Inferior parietal cortex (tissue), 1 donor: ENCODE results near the gene GNPTAB.

Experiments
- DNase-seq: peaks from one replicate; pipeline ENCODE4 v3.0.0-alpha.2; 2016; ENCODE audit errors: extremely low spot score

The GNPTAB gene

DNA sequence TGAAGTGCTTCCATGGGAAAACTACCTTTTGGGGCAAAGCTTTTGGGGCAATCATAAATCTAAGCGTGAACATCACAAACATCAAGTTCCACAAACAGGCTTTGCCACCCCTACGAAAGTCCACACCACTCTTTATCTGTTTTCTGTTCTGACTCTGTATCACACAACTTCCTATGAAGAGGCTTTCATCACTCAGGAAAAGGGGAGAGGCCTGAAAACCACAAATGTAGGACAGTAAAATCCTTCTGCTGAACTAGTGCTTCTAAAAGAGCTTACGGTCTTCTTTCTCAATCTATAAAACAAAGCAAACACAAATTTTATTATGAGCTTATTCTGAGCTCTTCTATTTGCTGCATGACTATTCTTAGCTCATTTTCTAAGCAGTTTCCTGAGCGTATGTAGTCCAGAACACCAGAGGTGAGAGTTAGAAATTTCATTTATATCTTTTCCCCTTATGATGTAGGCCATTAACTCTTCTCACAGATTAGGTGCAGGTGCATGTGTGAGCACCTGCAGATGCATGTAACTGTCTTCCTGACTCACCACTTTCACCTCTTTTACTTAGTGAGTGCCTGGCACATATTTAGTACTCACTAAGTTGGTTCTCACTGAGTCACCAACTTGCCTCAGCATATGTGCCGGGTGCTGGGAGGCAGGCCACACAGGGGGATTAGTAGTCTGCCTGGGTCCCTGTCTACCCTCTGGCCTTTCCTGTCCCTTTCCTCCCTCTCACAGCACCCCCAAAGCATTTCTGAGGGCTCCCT lies 58.6 kb downstream of the GNPTAB start:
- no peak for DNase-seq

DNA sequence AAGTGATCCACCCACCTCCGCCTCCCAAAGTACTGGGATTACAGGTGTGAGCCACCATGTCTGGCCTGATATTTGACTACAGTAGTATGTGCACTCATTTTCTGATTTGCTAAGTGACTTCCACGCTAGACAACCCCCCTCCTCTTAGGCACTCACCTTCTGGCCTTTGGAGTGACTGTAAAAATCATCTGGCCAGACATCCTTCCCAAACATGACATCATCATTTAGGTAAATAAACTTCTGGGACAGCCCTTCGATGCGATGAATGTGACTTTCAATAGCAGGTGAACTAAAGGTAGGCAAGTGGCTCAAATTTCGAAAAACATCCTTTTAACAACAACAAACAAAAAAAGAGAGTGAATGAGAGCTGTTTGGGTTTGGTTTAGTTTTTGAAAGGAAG lies 60.9 kb downstream of the GNPTAB start:
- no peak for DNase-seq

DNA sequence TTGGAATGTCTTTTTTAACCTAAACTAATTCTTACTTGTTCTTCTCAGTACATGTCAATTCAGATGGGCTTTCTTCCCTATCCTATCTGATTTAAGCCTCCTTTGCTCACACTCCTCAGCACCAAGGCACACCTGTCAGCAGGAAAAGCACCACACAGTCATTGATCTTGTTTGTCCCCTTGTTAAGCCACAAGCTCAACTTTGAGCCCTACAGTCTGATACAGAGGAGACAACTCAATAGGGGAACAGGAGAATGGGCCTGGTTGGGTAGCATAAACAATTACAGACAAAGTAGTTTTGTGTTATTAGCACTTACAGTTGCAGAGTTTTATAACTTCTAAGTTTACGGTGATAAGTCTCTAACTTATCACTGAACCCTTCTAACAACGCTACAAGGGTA lies 62.0 kb downstream of the GNPTAB start:
- DNase-seq, result no peak

DNA sequence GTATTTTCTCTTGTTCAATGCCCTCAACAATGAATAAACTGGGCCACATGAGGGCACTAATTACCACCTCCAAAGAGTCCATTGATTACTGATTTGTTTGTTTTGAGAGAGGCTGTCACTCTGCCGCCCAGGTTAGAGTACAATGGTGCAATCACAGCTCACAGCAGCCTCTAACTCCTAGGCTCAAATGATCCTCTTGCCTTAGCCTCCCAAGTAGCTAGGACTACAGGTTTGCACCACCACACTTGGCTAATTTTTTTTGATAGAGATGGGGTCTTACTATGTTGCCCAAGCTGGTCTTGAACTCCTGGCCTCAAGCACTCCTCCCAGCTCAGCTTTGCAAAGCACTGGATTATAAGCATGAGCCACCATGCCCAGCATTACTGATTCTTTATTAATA lies 63.2 kb downstream of the GNPTAB start:
- DNase-seq, result no peak

DNA sequence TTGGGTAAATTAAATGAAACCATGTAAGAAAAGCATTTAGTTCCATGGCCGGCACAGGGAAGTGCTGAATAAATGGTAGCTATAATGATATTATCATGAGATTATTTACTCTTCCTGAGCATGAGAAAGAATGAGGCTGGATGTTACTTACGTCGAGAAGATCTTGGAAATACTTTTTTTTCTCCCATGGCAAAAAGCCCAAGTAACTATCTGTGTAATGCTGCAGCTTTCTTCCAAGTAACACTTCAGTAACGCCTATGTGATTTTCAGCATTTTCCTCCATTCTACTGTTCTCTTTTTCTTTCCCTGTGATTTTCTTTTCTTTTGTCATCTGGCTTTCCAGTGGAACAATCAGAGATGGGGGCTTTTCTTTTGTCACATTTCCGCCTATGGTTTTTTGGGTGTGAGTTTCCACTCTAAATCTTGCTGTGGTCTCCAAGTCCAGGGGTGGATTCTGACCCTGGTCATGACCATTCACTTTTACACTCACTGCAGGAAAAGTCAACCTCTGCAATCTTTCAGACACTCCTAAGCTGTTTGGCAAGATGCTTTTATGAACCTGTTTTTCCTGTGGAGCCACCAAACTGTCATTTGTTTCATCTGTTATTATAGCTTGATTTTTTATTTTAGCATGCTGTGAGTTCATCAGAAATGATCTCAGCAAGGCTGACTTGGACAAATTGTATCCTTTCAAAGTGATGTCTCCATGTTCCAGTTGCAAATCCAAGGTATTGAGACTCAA lies 66.5 kb downstream of the GNPTAB start:
- no peak for DNase-seq

DNA sequence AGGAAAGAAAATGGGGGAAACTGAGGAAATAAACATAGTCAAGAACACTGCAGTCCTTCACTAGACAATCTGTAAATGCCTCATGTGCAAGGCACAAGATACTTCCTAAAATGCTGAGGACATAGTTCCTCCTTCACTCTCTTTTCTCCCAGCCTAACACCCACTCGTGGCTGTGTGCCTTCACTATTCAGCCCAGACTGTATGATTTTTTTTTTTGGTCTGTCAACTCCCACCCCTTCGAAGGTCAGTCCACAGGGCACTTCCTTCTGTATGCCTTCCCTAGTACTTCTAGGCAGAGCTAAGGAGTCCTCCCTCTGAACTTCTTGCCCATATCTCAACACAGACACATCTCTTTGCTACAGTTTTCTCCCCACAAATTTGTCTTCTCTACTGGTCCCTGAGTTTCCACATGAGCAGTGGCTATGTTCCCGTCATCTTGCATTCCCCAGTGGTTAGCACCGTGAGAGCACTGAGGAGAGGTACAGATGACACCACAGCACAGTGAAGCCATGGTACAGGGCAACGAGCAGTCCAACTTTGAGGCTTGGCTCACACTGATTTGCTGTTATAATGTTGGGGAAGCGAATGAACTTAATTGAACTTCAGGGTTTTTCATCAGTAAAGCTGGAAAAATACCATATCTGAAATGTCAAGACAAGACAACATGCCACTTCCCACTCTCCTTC lies 67.4 kb downstream of the GNPTAB start:
- DNase-seq, result no peak

DNA sequence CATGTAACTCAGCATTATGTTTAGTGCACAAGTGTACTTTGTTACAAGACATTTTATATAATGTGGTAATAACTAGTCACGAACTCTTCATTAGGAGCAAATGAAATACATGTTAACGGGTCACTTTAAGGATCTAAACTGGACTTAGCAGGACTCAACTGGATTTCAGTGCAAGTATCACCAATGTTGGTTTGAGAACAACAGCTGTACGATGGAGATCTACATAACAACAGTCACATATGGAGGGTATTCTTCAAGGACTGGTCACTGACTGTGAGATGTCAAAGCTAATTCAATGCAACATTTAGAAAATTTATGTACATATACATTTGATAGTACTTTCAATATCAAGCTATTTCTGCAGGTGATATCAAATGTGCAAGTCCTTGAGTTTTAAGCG lies 69.0 kb downstream of the GNPTAB start:
- no peak for DNase-seq

DNA sequence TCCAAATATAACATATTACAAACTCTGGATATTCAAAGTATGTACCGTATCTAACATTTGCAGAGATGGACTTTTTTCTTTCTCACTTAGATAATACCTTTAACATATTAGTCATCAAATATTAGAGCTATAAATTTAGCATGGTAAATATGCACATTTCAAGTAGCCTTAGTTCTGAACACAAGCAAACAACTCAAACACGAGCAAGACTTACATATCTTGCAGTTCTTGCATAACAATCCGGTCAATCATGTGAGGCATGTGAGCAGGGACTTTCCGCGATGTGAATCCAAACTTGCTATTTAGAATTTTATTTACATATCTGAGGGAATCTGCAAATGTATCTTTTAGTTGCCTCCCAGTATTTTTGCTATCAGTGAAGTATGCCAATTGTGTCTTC lies 69.4 kb downstream of the GNPTAB start:
- no peak for DNase-seq

DNA sequence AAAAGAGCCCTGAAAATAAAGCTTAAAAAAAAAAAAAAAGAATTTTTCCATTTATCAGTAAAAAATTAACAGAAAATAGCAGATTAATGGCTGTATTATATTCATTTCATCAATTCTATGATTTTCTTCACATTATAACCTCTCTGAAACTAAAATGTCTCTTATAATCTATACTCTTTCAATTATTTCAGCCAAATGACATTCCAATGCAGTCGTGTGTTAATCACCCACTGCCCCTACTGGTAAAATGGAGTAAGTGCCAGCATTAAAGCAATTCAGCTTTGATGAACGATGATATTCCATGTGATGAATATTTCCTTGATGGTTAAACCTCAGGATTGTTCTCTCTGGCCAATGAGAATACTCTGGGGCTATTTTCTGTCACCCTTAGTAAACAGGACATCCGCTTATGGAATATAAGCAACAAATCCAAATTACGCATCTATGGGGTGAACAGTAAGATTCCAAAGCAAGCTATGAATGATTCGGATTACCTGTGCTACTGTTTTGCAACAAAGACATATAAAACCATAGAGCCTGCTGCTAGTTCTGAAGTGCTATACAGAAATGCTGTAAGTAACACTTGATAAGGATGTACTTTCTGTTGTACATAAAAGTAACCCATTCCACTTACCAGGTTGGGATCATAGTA lies 71.2 kb downstream of the GNPTAB start:
- DNase-seq, result no peak

DNA sequence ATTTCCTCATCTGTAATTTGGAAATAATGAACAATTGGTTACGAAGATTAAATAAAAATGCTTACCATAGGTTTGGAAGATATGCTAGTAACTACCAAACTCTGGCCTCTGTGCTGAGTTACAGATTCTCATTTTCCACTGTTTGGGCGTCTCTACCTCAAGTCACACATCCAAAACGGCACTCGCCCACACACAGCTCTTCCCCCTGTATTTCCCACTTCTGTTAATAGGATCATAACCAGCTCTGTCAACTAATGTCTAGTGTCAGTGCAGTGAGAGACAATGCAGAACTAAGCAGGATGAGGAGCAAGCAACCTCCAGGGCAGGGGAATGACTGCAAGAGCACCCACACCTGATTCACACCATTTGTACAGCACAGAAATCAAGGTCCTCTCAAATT lies 80.6 kb downstream of the GNPTAB start:
- DNase-seq, result no peak

DNA sequence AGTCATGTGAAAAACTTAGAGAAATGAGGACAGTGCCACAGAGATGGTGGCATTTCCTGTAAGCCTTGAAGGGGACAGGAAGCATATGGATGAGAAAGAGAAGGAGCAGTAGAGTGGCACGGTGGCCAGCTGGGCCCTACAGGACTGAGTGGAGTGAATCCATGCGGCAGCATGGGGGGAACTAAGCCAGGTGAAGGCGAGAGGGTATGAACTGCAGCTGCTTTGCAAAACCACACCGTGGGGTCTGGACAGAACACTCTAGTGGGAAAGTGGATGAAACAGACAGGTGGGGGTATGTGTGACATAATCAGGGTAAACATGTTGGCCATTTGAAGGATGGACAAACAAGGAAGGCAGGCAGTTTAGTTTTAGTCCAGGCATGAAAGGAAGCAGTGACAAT lies 81.1 kb downstream of the GNPTAB start:
- DNase-seq, result no peak

DNA sequence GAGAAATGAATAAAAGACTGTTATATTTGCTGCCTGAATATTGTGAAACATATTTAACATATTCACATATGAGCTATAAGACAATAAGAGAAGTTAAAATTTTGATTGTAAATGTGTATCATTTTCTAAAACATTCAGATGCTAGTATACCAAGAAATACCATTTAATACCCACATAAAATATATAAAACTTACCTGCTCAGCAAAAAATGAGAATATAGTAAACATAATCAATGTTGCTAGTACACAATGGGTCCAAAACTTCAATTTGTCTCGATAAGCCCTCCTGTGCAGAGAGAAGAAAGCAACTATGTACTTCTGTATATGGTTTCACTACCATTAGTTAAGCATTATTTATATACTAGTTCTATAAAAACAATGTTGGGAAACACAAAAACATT lies 81.9 kb downstream of the GNPTAB start:
- DNase-seq, result no peak

DNA sequence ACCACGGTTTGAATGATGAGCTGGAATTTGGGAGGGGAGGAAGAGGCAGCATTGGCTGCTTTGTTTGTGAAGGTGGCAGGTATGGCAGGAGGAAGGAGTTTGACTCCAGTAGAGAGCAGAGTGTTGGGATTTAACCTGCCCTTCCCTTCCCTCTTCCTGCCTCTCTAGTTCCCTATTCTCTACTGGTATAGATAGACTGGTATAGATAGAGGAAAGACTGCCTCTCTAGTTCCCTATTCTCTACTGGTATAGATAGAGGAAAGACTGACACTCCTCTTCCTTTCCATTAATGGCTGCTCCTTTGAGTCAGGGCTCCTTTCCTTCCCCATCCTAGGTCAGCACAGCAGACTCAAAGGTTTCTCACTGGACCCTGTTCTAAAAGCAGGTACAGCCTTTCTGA lies 83.1 kb downstream of the GNPTAB start:
- no peak for DNase-seq

DNA sequence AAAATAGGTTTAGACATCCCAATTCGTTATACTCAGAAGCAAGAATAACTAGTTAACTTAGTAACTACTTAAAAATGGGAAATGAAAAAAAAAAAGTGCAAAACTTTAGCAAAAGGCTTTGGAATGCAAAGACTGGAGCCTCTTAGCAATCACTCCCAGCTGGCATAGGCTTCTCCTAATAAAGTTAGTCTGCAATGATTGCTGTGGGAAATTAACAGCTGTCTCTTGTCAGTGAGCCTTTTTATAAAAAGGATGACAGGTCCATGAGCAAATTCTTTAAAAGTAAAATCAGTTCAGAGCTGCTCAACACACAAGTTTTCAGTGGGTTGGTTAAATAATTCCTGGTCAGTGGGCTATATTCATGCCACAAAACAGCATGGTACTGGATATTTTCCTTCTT lies 84.1 kb downstream of the GNPTAB start:
- no peak for DNase-seq

DNA sequence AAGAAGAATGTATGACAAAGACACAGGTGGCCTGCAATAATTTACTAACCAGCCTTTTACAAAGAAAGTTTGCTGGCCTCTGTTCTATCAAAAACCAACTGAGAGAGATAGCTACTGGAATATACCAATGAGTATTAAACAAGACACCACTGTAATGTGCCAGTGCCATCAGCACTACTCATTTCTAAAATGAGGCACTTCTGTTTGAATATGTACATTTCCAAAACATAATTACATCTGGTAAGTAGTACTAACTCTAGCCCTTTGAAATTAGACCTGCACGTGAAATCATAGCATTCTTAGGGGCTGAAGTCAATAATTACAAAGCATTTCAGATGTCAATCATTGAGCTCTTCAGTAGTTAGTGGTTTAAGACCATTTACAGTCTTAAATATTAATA lies 84.6 kb downstream of the GNPTAB start:
- DNase-seq, result no peak

DNA sequence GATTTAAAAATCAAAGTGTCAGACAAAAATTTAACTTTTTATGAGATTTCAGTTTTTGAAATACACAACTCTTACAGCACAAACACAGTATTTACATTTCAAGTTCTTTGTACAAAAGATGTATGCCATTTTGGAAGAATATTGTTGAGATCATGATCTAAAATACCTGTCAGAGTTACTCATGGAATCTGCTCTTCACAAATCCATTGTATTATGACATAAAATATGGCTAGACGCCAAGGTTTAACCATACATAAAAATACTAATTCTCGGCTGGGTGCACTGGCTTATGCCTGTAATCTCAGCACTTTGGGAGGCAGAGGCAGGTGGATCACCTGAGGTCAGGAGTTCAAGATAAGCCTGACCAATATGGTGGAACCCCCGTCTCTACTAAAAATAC lies 85.3 kb downstream of the GNPTAB start:
- DNase-seq, result no peak

DNA sequence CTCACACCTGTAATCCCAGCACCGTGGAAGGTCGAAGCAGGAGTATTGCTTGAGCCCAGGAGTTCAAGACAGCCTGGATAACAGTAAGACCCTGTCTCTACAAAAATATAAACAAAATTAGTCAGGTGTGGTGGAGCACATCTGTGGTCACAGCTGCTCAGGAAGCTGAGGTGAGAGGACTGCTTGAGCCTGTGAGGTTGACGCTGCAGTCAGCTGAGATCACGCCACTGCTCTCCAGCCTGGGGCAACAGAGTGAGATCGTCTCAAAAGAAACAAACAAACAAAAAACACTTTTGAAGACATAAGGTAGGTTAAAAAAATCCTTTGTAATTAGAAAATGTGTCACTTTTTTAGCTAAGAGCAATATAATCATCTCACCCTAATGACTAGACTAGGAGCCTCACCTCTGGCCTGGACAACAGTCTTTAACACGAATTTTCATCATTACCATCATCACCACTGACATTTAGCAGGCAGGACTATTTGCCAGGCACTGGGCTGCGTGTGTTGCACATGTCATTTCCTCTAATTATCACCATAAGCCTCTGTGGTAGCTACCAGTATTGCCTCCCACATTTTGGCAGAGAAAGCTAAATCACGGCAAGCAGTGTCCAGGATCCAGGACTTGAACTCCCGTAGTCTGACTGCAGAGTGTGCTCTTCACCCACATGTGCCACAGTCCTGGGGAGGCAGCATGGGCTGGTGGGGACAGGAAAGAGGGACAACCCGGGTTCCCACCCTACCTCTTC lies 86.9 kb downstream of the GNPTAB start:
- DNase-seq, result no peak

DNA sequence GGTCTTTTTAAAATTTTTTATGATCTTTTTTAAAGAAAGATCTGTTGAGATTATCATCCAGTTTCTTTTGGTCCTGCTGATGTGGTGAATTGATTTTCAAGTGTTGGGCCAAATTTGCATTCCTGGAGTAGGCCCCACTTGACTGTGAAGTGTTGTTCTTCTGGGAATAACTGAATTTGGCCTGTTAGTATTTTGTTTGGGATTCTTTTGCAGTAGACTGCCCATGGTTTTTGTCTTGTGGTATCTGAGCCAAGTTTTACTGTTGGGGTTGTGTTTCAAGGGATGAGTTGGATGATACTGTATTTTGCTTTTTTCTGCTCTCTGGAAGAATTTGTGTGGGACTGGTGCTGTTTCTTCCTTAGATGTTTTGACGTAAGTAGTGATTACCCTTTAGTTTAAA lies 87.5 kb downstream of the GNPTAB start:
- no peak for DNase-seq

DNA sequence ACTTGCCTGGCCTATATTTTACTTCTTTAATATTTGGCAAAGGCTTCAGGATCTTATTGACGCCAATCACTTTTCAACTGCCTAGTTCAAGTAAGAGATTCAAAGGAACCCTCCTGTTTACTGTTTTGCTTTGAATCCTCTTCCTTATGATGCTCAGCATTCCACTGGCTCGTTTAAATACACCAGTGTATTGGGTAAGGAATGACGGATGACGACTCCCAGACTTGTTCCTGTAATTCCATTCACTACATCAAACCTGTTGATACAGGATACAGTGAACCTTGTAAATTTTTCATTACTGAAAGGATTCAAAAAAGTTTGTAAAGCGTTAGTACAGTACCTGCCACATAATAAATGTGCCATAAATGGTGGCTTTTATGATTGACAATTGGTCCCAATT lies 89.8 kb downstream of the GNPTAB start:
- DNase-seq, result no peak

DNA sequence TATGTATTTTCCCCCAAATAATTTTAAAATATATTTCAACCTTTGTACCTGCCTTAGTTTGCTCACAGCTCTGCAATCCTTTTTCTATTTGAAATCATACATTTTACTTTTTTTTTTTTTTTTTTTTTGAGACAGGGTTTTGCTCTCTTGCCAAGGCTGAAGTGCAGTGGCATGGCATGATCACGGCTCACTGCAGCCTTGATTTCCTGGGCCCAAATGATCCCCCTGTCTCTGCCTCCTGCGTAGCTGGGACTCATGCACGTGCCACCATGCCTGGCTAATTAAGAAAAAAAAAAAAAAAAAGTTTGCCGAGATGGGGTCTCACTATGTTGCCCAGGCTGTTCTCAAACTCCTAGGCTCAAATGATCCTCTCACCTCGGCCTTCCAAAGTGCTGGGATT lies 90.2 kb downstream of the GNPTAB start:
- DNase-seq, result no peak

DNA sequence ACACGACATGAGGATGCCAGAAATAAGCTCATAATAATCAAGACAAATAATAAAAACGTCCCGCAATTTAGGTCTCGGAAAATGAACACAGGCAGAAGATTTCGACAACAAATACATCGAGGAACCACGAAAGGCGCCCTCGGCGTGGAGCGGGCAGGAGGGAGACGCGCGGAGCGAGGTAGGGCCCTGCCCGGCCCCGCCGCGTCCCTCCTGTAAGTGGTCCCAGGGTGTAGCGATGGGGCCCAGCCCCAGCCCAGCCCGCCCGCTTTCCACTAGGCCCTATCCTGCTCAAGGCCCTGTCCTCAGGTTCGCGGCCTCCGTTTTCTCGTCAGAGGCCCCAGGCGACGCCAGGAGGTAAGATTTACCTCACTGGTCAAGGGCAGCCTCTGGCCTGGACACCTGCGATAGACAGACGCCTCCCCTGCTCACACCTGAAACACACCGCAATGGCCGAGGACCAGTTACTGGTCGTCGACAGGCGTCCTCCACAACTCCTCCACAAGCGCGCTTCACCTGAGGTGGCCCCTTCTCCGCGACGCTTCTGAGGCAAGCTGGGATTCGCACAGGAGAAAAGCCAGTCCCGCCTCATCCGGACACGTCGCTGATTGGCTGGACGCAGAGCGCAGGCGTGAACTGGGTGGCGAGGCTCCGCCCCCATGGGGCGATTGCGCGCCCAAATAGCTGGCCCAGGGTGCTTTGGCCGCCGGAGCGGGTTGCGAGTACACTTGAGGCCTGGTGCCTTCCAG lies 91.7 kb downstream of the GNPTAB start, which contains the start of gene SYCP3:
SYCP3 (minus strand) TSS at position 543 of the 746 bp plus-strand sequence. CDS start 1,527 bp downstream, outside the sequence.
- no peak for DNase-seq
